ENCODE data around the gene DAO. TPM values are rescaled to one million over a fixed set of nuclear protein-coding genes. Genes with fewer than 3 reads are reported as not detected.

Gene DAO
- total and polyA plus RNA-seq, 2 experiments from 2014 or later, result 0.88 to 0.90 TPM

DNA sequence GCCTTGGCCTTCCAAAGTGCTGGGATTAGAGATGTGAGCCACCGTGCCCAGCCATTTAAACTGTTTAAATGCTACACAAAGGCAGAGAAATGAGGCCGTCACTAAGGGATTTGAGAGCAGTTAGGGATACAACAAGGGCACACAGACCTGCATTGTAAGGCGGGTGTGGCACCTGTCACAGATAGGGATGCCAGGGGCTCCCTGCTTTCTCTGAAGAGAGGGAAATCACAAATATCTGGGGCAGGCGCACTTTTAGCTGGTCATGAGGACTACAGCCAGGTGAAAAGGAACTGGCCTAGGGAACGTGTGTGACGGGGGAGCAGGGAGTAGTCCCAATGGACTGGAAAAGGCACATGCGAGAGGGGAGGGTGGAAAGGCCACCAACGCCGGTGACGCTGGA is 32.2 kb upstream of the DAO start:
- no peaks in the 10 kb centered on the region for H3K4me1 ChIP-seq (ENCODE audit: insufficient read depth)
- no peak for DNase-seq (ENCODE audit: low spot score)
- no peaks in the 10 kb centered on the region for H3K9me3 ChIP-seq (ENCODE audit: low read depth)
- no peaks in the 10 kb centered on the region for H3K9me2 ChIP-seq (replicated peaks; ENCODE audit: insufficient read depth)
- TF ChIP-seq, protein P1, sequence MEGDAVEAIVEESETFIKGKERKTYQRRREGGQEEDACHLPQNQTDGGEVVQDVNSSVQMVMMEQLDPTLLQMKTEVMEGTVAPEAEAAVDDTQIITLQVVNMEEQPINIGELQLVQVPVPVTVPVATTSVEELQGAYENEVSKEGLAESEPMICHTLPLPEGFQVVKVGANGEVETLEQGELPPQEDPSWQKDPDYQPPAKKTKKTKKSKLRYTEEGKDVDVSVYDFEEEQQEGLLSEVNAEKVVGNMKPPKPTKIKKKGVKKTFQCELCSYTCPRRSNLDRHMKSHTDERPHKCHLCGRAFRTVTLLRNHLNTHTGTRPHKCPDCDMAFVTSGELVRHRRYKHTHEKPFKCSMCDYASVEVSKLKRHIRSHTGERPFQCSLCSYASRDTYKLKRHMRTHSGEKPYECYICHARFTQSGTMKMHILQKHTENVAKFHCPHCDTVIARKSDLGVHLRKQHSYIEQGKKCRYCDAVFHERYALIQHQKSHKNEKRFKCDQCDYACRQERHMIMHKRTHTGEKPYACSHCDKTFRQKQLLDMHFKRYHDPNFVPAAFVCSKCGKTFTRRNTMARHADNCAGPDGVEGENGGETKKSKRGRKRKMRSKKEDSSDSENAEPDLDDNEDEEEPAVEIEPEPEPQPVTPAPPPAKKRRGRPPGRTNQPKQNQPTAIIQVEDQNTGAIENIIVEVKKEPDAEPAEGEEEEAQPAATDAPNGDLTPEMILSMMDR (IDR thresholded peaks at IDR 0.05; ENCODE audit: poor library complexity), result no peak
- TF ChIP-seq EZH2phosphoT487 (IDR thresholded peaks at IDR 0.05; ENCODE audit: low read depth, severe bottlenecking, unreplicated experiment) (no peak), EZH2 (IDR thresholded peaks at IDR 0.05; ENCODE audit: borderline replicate concordance) (no peak)
- no peak overlapping the region for H3K4me2 ChIP-seq
- H3K79me2 ChIP-seq, result peaks cover 74% of the 10 kb centered on the region
- H4K20me1 ChIP-seq (ENCODE audit: insufficient read depth, poor library complexity, severe bottlenecking), result no peaks in the 10 kb centered on the region
- H3K4me3 ChIP-seq, result no peak overlapping the region
- 93% methylated on average over 10 of the region's 10 CpGs for WGBS (ENCODE audit: low lambda C conversion rate, missing lambda C conversion rate)
- no peak overlapping the region for H2AFZ ChIP-seq
- no peaks in the 10 kb centered on the region for H3K27me3 ChIP-seq
- H3K27ac ChIP-seq, result no peak overlapping the region
- no peaks in the 10 kb centered on the region for H3K36me3 ChIP-seq (replicated peaks; ENCODE audit: insufficient read depth, low read depth)

DNA sequence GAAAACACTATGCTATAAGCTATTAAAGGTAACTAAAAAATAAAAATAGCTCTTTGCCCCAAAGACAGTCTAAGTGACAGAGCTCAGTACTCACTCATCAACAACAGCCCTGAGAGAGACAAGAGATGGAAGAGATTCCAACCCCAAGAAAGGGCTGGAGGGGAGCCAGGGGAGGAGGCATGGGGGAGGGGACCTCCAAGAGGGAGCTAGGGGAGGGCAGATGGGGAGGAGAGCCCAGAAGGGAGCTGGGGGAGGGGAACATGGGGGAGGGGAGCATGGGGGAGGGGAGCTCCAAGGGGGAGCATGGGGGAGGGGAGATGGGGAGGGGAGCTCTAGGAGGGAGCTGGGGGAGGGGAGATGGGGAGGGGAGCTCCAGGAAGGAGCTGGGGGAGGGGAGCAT is 30.2 kb upstream of the DAO start:
- Histone ChIP-seq H3K4me3 (no peak overlapping the region), H4K20me1 (ENCODE audit: insufficient read depth, poor library complexity, severe bottlenecking) (no peaks in the 10 kb centered on the region), H3K4me2 (no peak overlapping the region), H3K27me3 (no peaks in the 10 kb centered on the region), H3K27ac (no peak overlapping the region), H3K9me3 (ENCODE audit: low read depth) (no peaks in the 10 kb centered on the region), H3K79me2 (peaks cover 75% of the 10 kb centered on the region), H3K36me3 (replicated peaks; ENCODE audit: insufficient read depth, low read depth) (no peaks in the 10 kb centered on the region), H2AFZ (no peak overlapping the region), H3K4me1 (ENCODE audit: insufficient read depth) (peaks cover 2% of the 10 kb centered on the region), H3K9me2 (replicated peaks; ENCODE audit: insufficient read depth) (no peaks in the 10 kb centered on the region)
- TF ChIP-seq EZH2 (IDR thresholded peaks at IDR 0.05; ENCODE audit: borderline replicate concordance) (no peak), EZH2phosphoT487 (IDR thresholded peaks at IDR 0.05; ENCODE audit: low read depth, severe bottlenecking, unreplicated experiment) (no peak)
- TF ChIP-seq, protein P1 (IDR thresholded peaks at IDR 0.05; ENCODE audit: poor library complexity), result no peak
- DNase-seq (ENCODE audit: low spot score), result no peak

DNA sequence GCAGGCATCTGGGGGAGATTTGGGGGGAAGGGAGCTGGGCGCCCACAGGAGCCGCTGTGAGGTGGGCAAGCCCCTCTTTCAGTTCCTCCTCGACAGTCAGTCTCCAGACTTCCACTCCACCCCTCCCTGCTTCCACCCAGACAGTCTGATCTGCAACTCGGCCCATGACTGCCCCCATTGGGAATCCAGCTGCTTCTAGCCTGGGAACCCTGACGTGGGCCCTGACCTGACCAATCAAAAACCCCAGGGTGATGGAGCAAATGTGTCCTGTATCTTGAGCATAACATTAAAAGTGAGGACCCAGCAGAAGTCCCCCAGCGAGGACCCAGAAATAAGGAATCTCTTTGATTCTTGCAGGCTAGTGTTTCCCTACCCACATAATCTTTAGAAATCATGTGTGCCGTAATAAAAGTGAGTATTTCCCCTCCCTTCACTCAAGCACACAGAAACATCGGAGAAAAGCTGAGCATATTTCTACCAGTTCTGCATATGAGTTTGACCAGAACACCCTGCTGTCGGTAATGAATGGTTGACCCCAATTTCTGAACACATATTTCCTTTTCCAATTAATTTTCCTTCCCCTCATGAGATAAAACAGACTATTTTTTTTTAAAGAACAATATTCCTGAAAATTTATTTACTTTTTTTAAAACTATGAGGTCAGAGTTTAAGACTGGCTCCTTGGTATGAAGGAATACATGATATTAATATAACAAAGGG is 28.9 kb upstream of the DAO start:
- peaks cover 7% of the 10 kb centered on the region for H4K20me1 ChIP-seq (ENCODE audit: insufficient read depth, poor library complexity, severe bottlenecking)
- no peak overlapping the region for H3K27ac ChIP-seq
- DNase-seq (ENCODE audit: low spot score), result no peak
- no peaks in the 10 kb centered on the region for H3K9me2 ChIP-seq (replicated peaks; ENCODE audit: insufficient read depth)
- peaks cover 13% of the 10 kb centered on the region for H3K4me1 ChIP-seq (ENCODE audit: insufficient read depth)
- TF ChIP-seq EZH2 (IDR thresholded peaks at IDR 0.05; ENCODE audit: borderline replicate concordance), result no peak
- TF ChIP-seq, protein P1 (IDR thresholded peaks at IDR 0.05; ENCODE audit: poor library complexity), result no peak
- no peak for TF ChIP-seq EZH2phosphoT487 (IDR thresholded peaks at IDR 0.05; ENCODE audit: low read depth, severe bottlenecking, unreplicated experiment)
- peaks cover 80% of the 10 kb centered on the region for H3K79me2 ChIP-seq
- H3K4me3 ChIP-seq, result no peak overlapping the region
- H3K27me3 ChIP-seq, result no peaks in the 10 kb centered on the region
- no peaks in the 10 kb centered on the region for H3K9me3 ChIP-seq (ENCODE audit: low read depth)
- H2AFZ ChIP-seq, result no peak overlapping the region
- WGBS (ENCODE audit: low lambda C conversion rate, missing lambda C conversion rate), result 85% methylated on average over 9 of the region's 9 CpGs
- no peaks in the 10 kb centered on the region for H3K36me3 ChIP-seq (replicated peaks; ENCODE audit: insufficient read depth, low read depth)
- no peak overlapping the region for H3K4me2 ChIP-seq
